Keratinocyte (primary cell): ENCODE data around the gene ATP1A4.

Source experiments
- EZH2 ChIP-seq: IDR thresholded peaks from one replicate; pipeline ENCODE4 v1.6.1; 2012; ENCODE audit warnings: inconsistent platforms, mild to moderate bottlenecking, low read length, moderate library complexity
- TF ChIP-seq, protein P1 (sequence below), 3 experiments: IDR thresholded peaks in 1 of 3; conservative IDR thresholded peaks in 1 of 3; optimal IDR thresholded peaks in 1 of 3; 2 replicates in 2 of 3; 3 replicates in 1 of 3; pipeline versions ENCODE3 to v1.5.1; 2011; ENCODE audit warnings: low read length in 3 of 3, mild to moderate bottlenecking in 3 of 3, moderate library complexity in 2 of 3, control low read depth in 1 of 3, inconsistent platforms in 1 of 3; ENCODE audit not compliant: insufficient read depth in 2 of 3; ENCODE audit errors: extremely low read depth in 1 of 3

DNA sequence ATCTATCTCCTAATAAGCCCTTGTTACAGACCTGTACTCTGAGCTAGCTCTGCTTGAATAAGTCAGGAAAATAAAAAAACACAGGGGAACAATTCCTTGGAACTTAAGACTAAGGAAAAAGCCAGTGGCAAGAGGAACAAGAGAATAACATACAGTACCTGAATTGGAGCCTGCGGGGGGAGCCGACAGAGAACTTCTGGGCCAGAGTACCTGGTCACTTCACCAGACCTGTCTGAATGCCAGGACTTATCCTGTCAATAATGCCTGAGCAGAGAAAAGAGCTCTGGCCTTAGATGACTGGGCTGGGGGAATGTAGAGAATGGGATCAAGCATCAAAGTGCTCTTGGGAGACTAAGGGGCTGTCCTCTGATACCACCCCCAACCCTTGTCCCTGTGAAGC is 68.9 kb downstream of the ATP1A4 start:
- TF ChIP-seq, protein P1, sequence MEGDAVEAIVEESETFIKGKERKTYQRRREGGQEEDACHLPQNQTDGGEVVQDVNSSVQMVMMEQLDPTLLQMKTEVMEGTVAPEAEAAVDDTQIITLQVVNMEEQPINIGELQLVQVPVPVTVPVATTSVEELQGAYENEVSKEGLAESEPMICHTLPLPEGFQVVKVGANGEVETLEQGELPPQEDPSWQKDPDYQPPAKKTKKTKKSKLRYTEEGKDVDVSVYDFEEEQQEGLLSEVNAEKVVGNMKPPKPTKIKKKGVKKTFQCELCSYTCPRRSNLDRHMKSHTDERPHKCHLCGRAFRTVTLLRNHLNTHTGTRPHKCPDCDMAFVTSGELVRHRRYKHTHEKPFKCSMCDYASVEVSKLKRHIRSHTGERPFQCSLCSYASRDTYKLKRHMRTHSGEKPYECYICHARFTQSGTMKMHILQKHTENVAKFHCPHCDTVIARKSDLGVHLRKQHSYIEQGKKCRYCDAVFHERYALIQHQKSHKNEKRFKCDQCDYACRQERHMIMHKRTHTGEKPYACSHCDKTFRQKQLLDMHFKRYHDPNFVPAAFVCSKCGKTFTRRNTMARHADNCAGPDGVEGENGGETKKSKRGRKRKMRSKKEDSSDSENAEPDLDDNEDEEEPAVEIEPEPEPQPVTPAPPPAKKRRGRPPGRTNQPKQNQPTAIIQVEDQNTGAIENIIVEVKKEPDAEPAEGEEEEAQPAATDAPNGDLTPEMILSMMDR (optimal IDR thresholded peaks at IDR 0.05 in 1 of 3, IDR thresholded peaks at IDR 0.05 in 1 of 3, conservative IDR thresholded peaks at IDR 0.05 in 1 of 3; ENCODE audit: extremely low read depth in 1 of 3, insufficient read depth in 2 of 3, low read length in 3 of 3) = no peak
- no peak for TF ChIP-seq EZH2
